IMR-90 (cell line): Measurements from ENCODE around the gene PSMA2. TPM values are rescaled to one million over a fixed set of nuclear protein-coding genes. Genes with fewer than 3 reads are reported as not detected.

Experiments used
- ATAC-seq: fragments of 200-7000 bp; cut with Tn5 transposase; 2 replicates; pipeline ENCODE4 v1.9.1; 2020; ENCODE audit warnings: low read depth, mild to moderate bottlenecking, moderate library complexity
- BruUV-seq: library from RNA; stranded (reverse); fragments of 400-500 nt; replicated peaks from 2 replicates; lab custom pipeline; 2021; lab: Mats Ljungman, UMichigan
- CTCF ChIA-PET: fragments of 300-600 bp; formaldehyde crosslinking; extraction: SDS; loops from one replicate; lab custom pipeline; 2021; ENCODE audit warnings: antibody characterized with exemption; lab: Yijun Ruan, JAX
- POLR2A ChIA-PET: fragments of 300-600 bp; sonication (Branson Sonifier 250); formaldehyde crosslinking; loops from one replicate; lab custom pipeline; 2022; ENCODE audit warnings: antibody characterized with exemption; ENCODE audit not compliant: unreplicated experiment; lab: Charles Lee
- DNase-seq: peaks from one replicate; pipeline ENCODE4 v3.0.0; 2013
- H2AFZ ChIP-seq: replicated peaks from 2 replicates; pipeline ENCODE3; 2013; ENCODE audit warnings: low read length, mild to moderate bottlenecking; ENCODE audit not compliant: poor library complexity
- H2AK5ac ChIP-seq: 2 replicates; pipeline ENCODE4 v1.6.1; 2013; ENCODE audit warnings: low read depth, low read length, inconsistent platforms
- H2AK9ac ChIP-seq: replicated peaks from 2 replicates; pipeline ENCODE3; 2013; ENCODE audit warnings: mild to moderate bottlenecking, low read depth, low read length, moderate library complexity; ENCODE audit not compliant: poor library complexity
- H2BK120ac ChIP-seq: 2 replicates; pipeline ENCODE4 v1.6.1; 2013; ENCODE audit warnings: low read depth, low read length, inconsistent platforms
- H2BK15ac ChIP-seq: 3 replicates; pipeline ENCODE4 v1.6.1; 2013; ENCODE audit warnings: low read depth, low read length, inconsistent platforms
- H2BK20ac ChIP-seq: 2 replicates; pipeline ENCODE4 v1.6.1; 2013; ENCODE audit warnings: low read depth, mild to moderate bottlenecking, inconsistent platforms, low read length, moderate library complexity
- H2BK5ac ChIP-seq: 2 replicates; pipeline ENCODE4 v1.6.1; 2013; ENCODE audit warnings: mild to moderate bottlenecking, low read depth, low read length, inconsistent platforms; ENCODE audit not compliant: poor library complexity, severe bottlenecking
- H3K14ac ChIP-seq: replicated peaks from 2 replicates; pipeline ENCODE4 v1.6.1; 2013; ENCODE audit warnings: low read depth, low read length, inconsistent platforms
- H3K18ac ChIP-seq: 2 replicates; pipeline ENCODE4 v1.6.1; 2013; ENCODE audit warnings: low read depth, low read length, control low read depth
- H3K23ac ChIP-seq: 2 replicates; pipeline ENCODE4 v1.6.1; 2013; ENCODE audit warnings: low read depth, low read length, inconsistent platforms
- H3K27ac ChIP-seq: 2 replicates; pipeline ENCODE4 v1.5.1; 2013; ENCODE audit warnings: mild to moderate bottlenecking, control low read depth, low read length; ENCODE audit not compliant: insufficient read depth
- H3K27me3 ChIP-seq: 2 replicates; pipeline ENCODE4 v1.6.1; 2013; ENCODE audit warnings: low read length; ENCODE audit not compliant: control insufficient read depth, insufficient read depth
- H3K36me3 ChIP-seq: 2 replicates; pipeline ENCODE4 v1.6.1; 2013; ENCODE audit warnings: low read length, mixed read lengths; ENCODE audit not compliant: control insufficient read depth, insufficient read depth
- H3K4ac ChIP-seq: 2 replicates; pipeline ENCODE4 v1.6.1; 2013; ENCODE audit warnings: low read depth, low read length, inconsistent platforms
- H3K4me1 ChIP-seq: 2 replicates; pipeline ENCODE4 v1.6.1; 2013; ENCODE audit warnings: low read length, mixed read lengths; ENCODE audit not compliant: control insufficient read depth, insufficient read depth
- H3K4me2 ChIP-seq: 2 replicates; pipeline ENCODE4 v1.6.1; 2013; ENCODE audit warnings: low read depth, mild to moderate bottlenecking, control low read depth, low read length, moderate library complexity
- H3K4me3 ChIP-seq: 2 replicates; pipeline ENCODE4 v1.5.1; 2013; ENCODE audit warnings: low read depth, mild to moderate bottlenecking, control low read depth, low read length, moderate library complexity; ENCODE audit not compliant: insufficient read depth
- H3K56ac ChIP-seq: 2 replicates; pipeline ENCODE4 v1.6.1; 2013; ENCODE audit warnings: low read length, inconsistent platforms; ENCODE audit not compliant: insufficient read depth; ENCODE audit errors: extremely low read depth
- H3K79me1 ChIP-seq, 2 experiments: 2 replicates each; pipeline ENCODE4 v1.6.1; 2013; ENCODE audit warnings: low read length in 2 of 2, inconsistent platforms in 1 of 2, low read depth in 1 of 2
- H3K9ac ChIP-seq: 2 replicates; pipeline ENCODE4 v1.6.1; 2013; ENCODE audit warnings: low read depth, low read length, control low read depth
- H3K9me1 ChIP-seq: 2 replicates; pipeline ENCODE4 v1.6.1; 2013; ENCODE audit warnings: low read length, inconsistent platforms; ENCODE audit not compliant: insufficient read depth
- H3K9me3 ChIP-seq: 2 replicates; pipeline ENCODE4 v1.6.1; 2013; ENCODE audit warnings: low read length; ENCODE audit not compliant: control insufficient read depth, insufficient read depth
- H4K20me1 ChIP-seq: 2 replicates; pipeline ENCODE4 v1.6.1; 2013; ENCODE audit warnings: low read length, inconsistent platforms; ENCODE audit not compliant: insufficient read depth
- H4K5ac ChIP-seq: 2 replicates; pipeline ENCODE4 v1.6.1; 2013; ENCODE audit warnings: mild to moderate bottlenecking, low read depth, low read length, control low read depth
- H4K8ac ChIP-seq, 2 experiments: 2 replicates each; pipeline ENCODE4 v1.6.1; 2013; ENCODE audit warnings: low read depth in 2 of 2, low read length in 2 of 2, control low read depth in 1 of 2, inconsistent platforms in 1 of 2
- H4K91ac ChIP-seq: 2 replicates; pipeline ENCODE4 v1.6.1; 2013; ENCODE audit warnings: low read depth, low read length, inconsistent platforms; ENCODE audit not compliant: insufficient read depth
- BHLHE40 ChIP-seq: fragments of 150-350 bp; IDR thresholded peaks from 2 replicates; pipeline ENCODE4 v1.6.1; 2016; ENCODE audit warnings: mild to moderate bottlenecking, low read depth, low read length
- CEBPB ChIP-seq: IDR thresholded peaks from 2 replicates; pipeline ENCODE4 v1.6.1; 2012; ENCODE audit warnings: low read depth, low read length, improper control_type of control experiment
- CHD1 ChIP-seq: IDR thresholded peaks from 2 replicates; pipeline ENCODE4 v1.6.1; 2012; ENCODE audit warnings: low read depth, low read length, improper control_type of control experiment
- CTCF ChIP-seq: conservative IDR thresholded peaks from 2 replicates; pipeline ENCODE4 v1.5.1; 2012; ENCODE audit warnings: mild to moderate bottlenecking, low read depth, low read length, improper control_type of control experiment
- ELK1 ChIP-seq: fragments of 150-350 bp; IDR thresholded peaks from 2 replicates; pipeline ENCODE4 v1.6.1; 2016; ENCODE audit warnings: low read depth, mild to moderate bottlenecking, low read length, moderate library complexity, borderline replicate concordance
- FOS ChIP-seq: fragments of 150-350 bp; IDR thresholded peaks from 2 replicates; pipeline ENCODE4 v1.6.1; 2016; ENCODE audit warnings: low read depth, low read length
- MAFK ChIP-seq: IDR thresholded peaks from 2 replicates; pipeline ENCODE4 v1.6.1; 2012; ENCODE audit warnings: low read depth, low read length, improper control_type of control experiment
- MAZ ChIP-seq: IDR thresholded peaks from 2 replicates; pipeline ENCODE4 v1.6.1; 2012; ENCODE audit warnings: low read depth, mild to moderate bottlenecking, low read length, improper control_type of control experiment, moderate library complexity, borderline replicate concordance
- MXI1 ChIP-seq: IDR thresholded peaks from 2 replicates; pipeline ENCODE4 v1.6.1; 2012; ENCODE audit warnings: low read depth, mild to moderate bottlenecking, low read length, moderate library complexity, borderline replicate concordance
- NFE2L2 ChIP-seq: fragments of 150-350 bp; IDR thresholded peaks from 2 replicates; pipeline ENCODE4 v1.6.1; 2016; ENCODE audit warnings: low read depth, mild to moderate bottlenecking, low read length
- POLR2A ChIP-seq: IDR thresholded peaks from 2 replicates; pipeline ENCODE4 v1.6.1; 2012; ENCODE audit warnings: mild to moderate bottlenecking, low read depth, low read length
- RAD21 ChIP-seq: IDR thresholded peaks from 2 replicates; pipeline ENCODE4 v1.6.1; 2012; ENCODE audit warnings: low read length, improper control_type of control experiment
- RCOR1 ChIP-seq: IDR thresholded peaks from 2 replicates; pipeline ENCODE4 v1.6.1; 2012; ENCODE audit warnings: mild to moderate bottlenecking, low read length, improper control_type of control experiment; ENCODE audit not compliant: insufficient replicate concordance
- RFX5 ChIP-seq: IDR thresholded peaks from 2 replicates; pipeline ENCODE4 v1.8.0; 2012; ENCODE audit warnings: low read depth, mild to moderate bottlenecking, low read length, moderate library complexity
- SMC3 ChIP-seq: fragments of 150-350 bp; IDR thresholded peaks from 2 replicates; pipeline ENCODE4 v1.6.1; 2016; ENCODE audit warnings: low read depth, mild to moderate bottlenecking, antibody characterized with exemption, low read length, moderate library complexity
- USF2 ChIP-seq: fragments of 150-350 bp; IDR thresholded peaks from 2 replicates; pipeline ENCODE4 v1.6.1; 2017; ENCODE audit warnings: mild to moderate bottlenecking, antibody characterized with exemption, low read length, low read depth
- WGBS, 2 experiments: methylation state at CpG; one replicate each; pipeline versions ENCODE4 v1.1.5 to v1.1.7; 2013; ENCODE audit warnings: missing lambda C conversion rate in 2 of 2; ENCODE audit not compliant: insufficient read length in 1 of 2; ENCODE audit errors: extremely low coverage in 2 of 2; 5-methylcytosine and 5-hydroxymethylcytosine counted together
- dilution Hi-C: fragments of 300-500 bp; cut with HindIII; formaldehyde crosslinking; loops from one replicate; pipeline ENCODE4 v1.14.3; 2018; ENCODE audit warnings: low sequenced_read_pairs; ENCODE audit not compliant: unreplicated experiment
- in situ Hi-C: fragments of 300-500 bp; cut with MboI; formaldehyde crosslinking; loops from 3 replicates; pipeline ENCODE4 v1.14.3; 2019; ENCODE audit warnings: low sequenced_read_pairs, inconsistent platforms, mixed read lengths
- intact Hi-C: fragments of 100-400 bp; cut with micrococcal nuclease; formaldehyde crosslinking; loops from 2 replicates; pipeline ENCODE4 v1.10.0; 2022
- polyA plus RNA-seq, 3 experiments: library from polyadenylated mRNA; depleted of rRNA; stranded (reverse); fragments of >200 nt; gene quantifications; 2 replicates each; pipeline ENCODE4 v1.2.3, GENCODE V29; 2012; ENCODE audit warnings: low replicate concordance in 1 of 3
- total RNA-seq: library from RNA; depleted of rRNA; stranded (reverse); fragments of >200 nt; gene quantifications from 2 replicates; pipeline ENCODE4 v1.2.3, GENCODE V29; 2012

PSMA2 gene
- total and polyA plus RNA-seq, 2 of the 4 experiments (the other 2 are of a cell fraction): 106 to 138 TPM

DNA sequence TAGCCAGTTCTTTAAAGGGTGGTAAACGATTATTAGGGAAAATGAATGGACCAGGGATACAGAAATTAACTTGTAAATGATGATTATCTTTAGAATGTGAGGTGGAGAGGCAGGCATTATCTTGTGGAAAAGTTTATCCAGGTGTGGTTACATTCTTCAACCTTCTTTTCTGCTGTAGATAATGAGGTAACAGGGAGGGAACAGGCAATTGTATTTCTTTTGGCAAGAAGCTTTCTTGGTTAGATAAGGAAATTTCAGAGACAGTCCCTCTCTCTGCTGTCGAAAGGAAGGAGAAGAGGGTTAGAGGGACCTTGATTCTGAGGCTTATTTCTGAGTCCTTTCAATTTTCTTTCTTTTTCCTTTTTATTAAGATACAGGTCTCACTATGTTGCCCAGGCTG, 32.3 kb upstream of the PSMA2 start:
- Histone ChIP-seq H3K23ac (no peak overlapping the region), H3K56ac (no peak overlapping the region), H3K36me3 (no peaks in the 10 kb centered on the region), H3K4me3 (no peak overlapping the region), H4K5ac (no peak overlapping the region), H3K4me2 (no peak overlapping the region), H3K4me1 (no peaks in the 10 kb centered on the region), H3K9me1 (no peaks in the 10 kb centered on the region), H3K9me3 (no peaks in the 10 kb centered on the region), H4K20me1 (no peaks in the 10 kb centered on the region), H2BK5ac (no peak overlapping the region), H4K91ac (no peak overlapping the region), H3K14ac (no peak overlapping the region), H2BK120ac (no peak overlapping the region), H4K8ac (no peak overlapping the region), H2AFZ (no peak overlapping the region), H3K4ac (no peak overlapping the region), H2AK9ac (no peak overlapping the region), H2BK20ac (no peak overlapping the region), H3K18ac (no peak overlapping the region), H3K9ac (no peak overlapping the region), H2AK5ac (no peak overlapping the region), H2BK15ac (no peak overlapping the region), H3K27me3 (peaks cover 9% of the 10 kb centered on the region), H3K79me1 (no peaks in the 10 kb centered on the region), H3K27ac (no peak overlapping the region)
- WGBS, 2 experiments: no CpG with 5 or more reads among the region's 2 CpGs
- TF ChIP-seq CHD1: no peak
- no peak for TF ChIP-seq ELK1
- no peak for TF ChIP-seq MXI1
- no peak for TF ChIP-seq CEBPB
- no peak for TF ChIP-seq SMC3
- TF ChIP-seq BHLHE40: no peak
- no peak for TF ChIP-seq RAD21
- no peak for TF ChIP-seq MAFK
- no peak for TF ChIP-seq USF2
- no peak for TF ChIP-seq MAZ
- TF ChIP-seq NFE2L2: no peak
- TF ChIP-seq RFX5: no peak
- no peak for TF ChIP-seq FOS
- TF ChIP-seq RCOR1: no peak
- no peak for TF ChIP-seq POLR2A
- TF ChIP-seq CTCF: no peak
- no TSS peak for BruUV-seq
- no peak for DNase-seq
- ChIA-PET CTCF (no interaction called here), POLR2A (no interaction called here)
- dilution Hi-C loops: no loop called here
- no peak for ATAC-seq
- in situ Hi-C loops: no loop called here
- intact Hi-C loops: no loop called here
